ENCODE measurements around the gene BMPER.

DNA sequence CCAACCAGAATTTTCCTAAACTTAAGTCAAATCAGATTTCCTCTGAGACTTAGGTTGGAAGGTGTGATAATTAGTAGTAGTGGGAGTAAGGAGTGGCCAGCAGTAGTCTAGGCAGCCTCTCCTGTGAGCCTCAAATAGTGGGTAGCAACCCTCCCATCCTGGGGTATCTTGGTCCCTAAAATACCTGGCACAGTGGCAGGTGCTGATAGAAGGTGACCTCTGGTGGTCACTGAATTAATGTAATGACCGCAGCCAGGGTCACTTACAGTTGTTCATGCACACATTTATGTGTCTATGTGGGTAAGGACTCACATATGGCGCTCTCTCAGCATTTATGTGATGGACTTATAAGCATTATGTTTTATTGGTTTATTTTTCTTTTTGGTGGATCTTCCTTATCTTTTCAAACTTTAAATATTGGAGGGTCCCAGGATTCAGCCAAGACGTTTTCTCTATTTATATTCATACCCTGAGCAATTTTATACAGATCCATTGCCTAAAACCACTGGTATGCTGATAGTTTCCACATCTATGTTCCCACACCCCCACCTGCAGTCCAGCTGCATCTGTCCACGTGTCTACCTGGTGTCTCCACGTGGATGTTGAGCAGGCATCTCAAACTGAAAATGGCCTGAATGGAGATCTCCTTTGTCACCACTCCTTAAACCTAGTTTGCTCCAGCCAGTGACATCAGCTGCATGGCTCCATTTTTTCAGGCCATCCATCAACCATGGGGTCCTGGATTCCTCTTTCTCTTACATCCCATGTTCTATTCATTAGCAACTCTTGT lies 18.3 kb downstream of the BMPER start:
- TF ChIP-seq CTCF (IDR thresholded peaks at IDR 0.05) (no peak), EP300 (IDR thresholded peaks at IDR 0.05) (no peak)

Measured in tibial nerve (tissue), 4 donors.